Regular cardiac myocyte (primary cell): ENCODE measurements around the gene OR2J3. TPM values are rescaled to one million over a fixed set of nuclear protein-coding genes. Genes with fewer than 3 reads are reported as not detected.

Experiments used
- total RNA-seq: library from RNA; depleted of rRNA; stranded (reverse); fragments of >200 nt; gene quantifications from 2 replicates; pipeline ENCODE4 v1.2.3, GENCODE V29; 2014

The OR2J3 gene
- not detected in 2 replicates for total RNA-seq

DNA sequence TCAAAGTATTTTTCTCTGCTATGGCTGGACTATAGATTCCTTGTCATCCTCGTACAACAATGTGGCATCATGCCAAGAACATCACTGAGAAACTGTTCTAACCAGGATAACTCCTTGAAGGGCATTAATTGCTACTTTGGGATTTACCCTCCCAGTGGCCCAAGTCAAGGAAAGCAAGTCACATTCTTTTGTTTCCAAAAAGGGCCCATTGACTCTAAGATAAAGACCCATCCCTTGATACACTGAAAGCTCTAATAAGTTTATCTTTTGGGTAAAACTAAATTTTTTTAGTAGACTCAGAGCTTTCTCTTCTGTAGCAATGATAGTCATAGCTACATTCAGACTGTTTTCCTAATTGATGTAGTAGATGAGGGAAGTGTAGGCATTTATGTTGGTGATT lies at the start of gene OR2J3:
OR2J3 (plus strand) TSS at position 301 of the 400 bp plus-strand sequence. CDS start 3,833 bp downstream, outside the sequence.

DNA sequence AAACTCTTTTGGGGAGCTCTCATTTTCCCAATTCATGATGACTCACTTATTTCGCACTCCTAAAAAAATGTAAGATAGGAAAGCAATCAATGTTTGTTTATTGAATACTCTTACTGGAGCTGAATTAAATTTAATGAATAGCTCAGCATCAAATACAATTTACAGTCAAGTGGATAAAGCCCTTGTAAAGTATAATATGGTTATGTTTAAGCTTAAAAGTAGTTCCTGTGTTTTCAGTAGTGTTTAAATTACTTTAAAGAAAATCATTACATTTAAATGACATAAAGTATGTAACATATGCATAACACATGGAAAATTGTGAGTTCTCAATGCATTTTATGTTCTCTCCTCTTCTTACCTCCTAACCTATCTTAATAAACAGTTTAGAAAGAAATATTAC lies 20.6 kb upstream of the OR2J3 start, which contains the start of gene OR2B3:
OR2B3 (minus strand) TSS at position 101 of the 400 bp plus-strand sequence; CDS start at position 36, 65 bp downstream.

DNA sequence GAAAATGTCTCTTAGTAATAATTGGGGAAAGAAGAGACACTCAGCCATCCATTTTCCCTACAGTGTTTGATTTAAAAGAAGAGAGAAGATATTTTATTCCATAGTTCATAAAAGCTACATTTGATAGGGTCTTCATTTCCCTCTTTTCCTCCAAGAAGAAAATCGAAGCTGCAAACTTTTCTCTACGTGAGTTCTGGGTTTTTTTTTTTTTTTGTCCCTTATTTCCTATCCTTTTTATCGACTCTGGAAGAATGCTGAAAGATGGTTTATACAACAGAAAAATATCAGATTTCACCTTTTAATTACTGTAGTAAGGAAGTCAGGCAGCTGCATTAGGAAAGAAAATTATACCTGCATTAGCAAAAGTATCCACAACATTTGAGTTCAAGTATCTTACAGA lies 8.7 kb upstream of the OR2J3 start, which contains the start of gene OR2J1:
OR2J1 (plus strand) TSS at position 301 of the 400 bp plus-strand sequence. CDS start 1,453 bp downstream, outside the sequence.

Other genes starting within 250 kb of the OR2J3 start
- gene TRIM27, start 184.1 kb upstream of the OR2J3 start, total RNA-seq = 47.0 and 50.2 TPM in 2 replicates
- gene ZNF311, start 102.7 kb upstream of the OR2J3 start, total RNA-seq = 0.96 and 2.3 TPM in 2 replicates
- not detected in 2 replicates for gene OR2W1, start 62.9 kb upstream of the OR2J3 start, total RNA-seq
- not detected in 2 replicates for gene OR2B3, start 20.7 kb upstream of the OR2J3 start, total RNA-seq
- not detected in 2 replicates for gene OR2J1, start 8.6 kb upstream of the OR2J3 start, total RNA-seq
- gene OR2J2, start 62.8 kb downstream of the OR2J3 start, total RNA-seq = not detected in 2 replicates
- not detected in 2 replicates for gene OR14J1, start 193.6 kb downstream of the OR2J3 start, total RNA-seq